HepG2 (cell line): Measurements from ENCODE around the gene MTF2. TPM values are rescaled to one million over a fixed set of nuclear protein-coding genes. Genes with fewer than 3 reads are reported as not detected.
A peak's percentile ranks its signal among the peaks of the same experiment; 100 is the strongest.

Experiments
- ATAC-seq: fragments of 200-7000 bp; cut with Tn5 transposase; 3 replicates; pipeline ENCODE4 v1.9.1; 2020; ENCODE audit warnings: mild to moderate bottlenecking, moderate library complexity
- BruUV-seq: library from RNA; stranded (reverse); fragments of 400-500 nt; replicated peaks from 2 replicates; lab custom pipeline; 2021; lab: Mats Ljungman, UMichigan
- CTCF ChIA-PET: fragments of 300-600 bp; formaldehyde crosslinking; extraction: SDS; loops from one replicate; lab custom pipeline; 2021; ENCODE audit warnings: low total read pairs, inconsistent platforms, low intra/inter-chr PET ratio; lab: Yijun Ruan, JAX
- POLR2A ChIA-PET: fragments of 350-600 bp; sonication (Branson Sonifier 250); formaldehyde crosslinking; loops from one replicate; lab custom pipeline; 2020; ENCODE audit warnings: antibody characterized with exemption, inconsistent platforms; lab: Yijun Ruan, JAX
- DNase-seq: peaks from one replicate; pipeline ENCODE4 v3.0.0-alpha.2; 2015; ENCODE audit warnings: low spot score
- FAIRE-seq: peaks from 3 replicates; lab custom pipeline; 2011; peaks lifted over from hg19 to GRCh38; lab: Jason Lieb, UNC
- H2AFZ ChIP-seq: one replicate; pipeline ENCODE4 v1.6.1; 2011; ENCODE audit warnings: low read length, inconsistent platforms
- H3K27ac ChIP-seq: fragments of 300-600 bp; 3 replicates; pipeline ENCODE4 v1.8.0; 2011; ENCODE audit warnings: mixed run types, mild to moderate bottlenecking, mixed read lengths, low read length, inconsistent platforms; ENCODE audit not compliant: insufficient read depth; ENCODE audit errors: extremely low read length
- H3K27me3 ChIP-seq, 2 experiments: fragments of 200-600 bp in 1 of 2; 2 replicates in 1 of 2; 3 replicates in 1 of 2; pipeline versions ENCODE4 v1.6.0 to v1.8.0; 2011; ENCODE audit warnings: low read length in 2 of 2, mild to moderate bottlenecking in 2 of 2, moderate library complexity in 2 of 2, inconsistent platforms in 1 of 2; ENCODE audit not compliant: insufficient read depth in 2 of 2, control insufficient read depth in 1 of 2
- H3K36me3 ChIP-seq, 2 experiments: fragments of 200-600 bp in 1 of 2; replicated peaks in 1 of 2; 2 replicates in 1 of 2; 3 replicates in 1 of 2; pipeline versions ENCODE4 v1.5.1 to v1.8.0; 2011; ENCODE audit warnings: low read length in 2 of 2, inconsistent platforms in 1 of 2; ENCODE audit not compliant: insufficient read depth in 2 of 2, control insufficient read depth in 1 of 2
- H3K4me1 ChIP-seq: 2 replicates; pipeline ENCODE4 v1.5.1; 2012; ENCODE audit warnings: low read length, inconsistent platforms; ENCODE audit not compliant: insufficient read depth
- H3K4me2 ChIP-seq: 2 replicates; pipeline ENCODE4 v1.6.0; 2011; ENCODE audit warnings: low read depth, low read length, inconsistent platforms
- H3K4me3 ChIP-seq, 3 experiments: fragments of 200-600 bp in 1 of 3; sonication (generic), shearing (Covaris generic) in 1 of 3; replicated peaks in 1 of 3; 2 replicates each; pipeline ENCODE4 v1.5.1; 2011 to 2016; ENCODE audit warnings: low read length in 3 of 3, inconsistent platforms in 2 of 3, low read depth in 2 of 3, mild to moderate bottlenecking in 2 of 3, control low read depth in 1 of 3, mixed read lengths in 1 of 3; ENCODE audit not compliant: insufficient read depth in 1 of 3
- H3K79me2 ChIP-seq: one replicate; pipeline ENCODE4 v1.6.1; 2011; ENCODE audit warnings: low read length, inconsistent platforms; ENCODE audit not compliant: insufficient read depth
- H3K9ac ChIP-seq: 2 replicates; pipeline ENCODE4 v1.6.0; 2011; ENCODE audit warnings: mild to moderate bottlenecking, low read depth, low read length, inconsistent platforms; ENCODE audit not compliant: insufficient read depth
- H3K9me3 ChIP-seq: 2 replicates; pipeline ENCODE4 v1.5.1; 2012; ENCODE audit warnings: mild to moderate bottlenecking, low read length
- H4K20me1 ChIP-seq: 2 replicates; pipeline ENCODE4 v1.6.0; 2011; ENCODE audit warnings: inconsistent platforms, mild to moderate bottlenecking, low read length, moderate library complexity; ENCODE audit not compliant: insufficient read depth
- CCDC6 ChIP-seq: sonication (generic); formaldehyde crosslinking; IDR thresholded peaks from 2 replicates; pipeline ENCODE4 v1.8.1; 2022; ENCODE audit warnings: mild to moderate bottlenecking, missing genetic modification reagents, moderate library complexity
- MIER2 ChIP-seq: IDR thresholded peaks from 2 replicates; pipeline ENCODE4 v1.6.1; 2016; ENCODE audit warnings: missing biosample characterization, missing genetic modification reagents
- MTA1 ChIP-seq: sonication (generic); formaldehyde crosslinking; IDR thresholded peaks from 2 replicates; pipeline ENCODE4 v1.4.0; 2020; ENCODE audit warnings: missing genetic modification reagents, mild to moderate bottlenecking, borderline replicate concordance
- SALL1 ChIP-seq: sonication (generic); formaldehyde crosslinking; IDR thresholded peaks from 2 replicates; pipeline ENCODE4 v1.8.0; 2022; ENCODE audit warnings: mild to moderate bottlenecking, missing genetic modification reagents
- TOPORS ChIP-seq: sonication (generic); formaldehyde crosslinking; IDR thresholded peaks from 2 replicates; pipeline ENCODE4 v1.8.0; 2023; ENCODE audit warnings: mild to moderate bottlenecking, missing genetic modification reagents
- XRCC5 ChIP-seq: fragments of 200-400 bp; formaldehyde crosslinking; optimal IDR thresholded peaks from 2 replicates; pipeline ENCODE3; 2017; ENCODE audit warnings: mild to moderate bottlenecking, low read length
- ZBTB8A ChIP-seq: sonication (generic); formaldehyde crosslinking; IDR thresholded peaks from 2 replicates; pipeline ENCODE4 v1.4.0; 2020; ENCODE audit warnings: mild to moderate bottlenecking, low read depth, missing genetic modification reagents, borderline replicate concordance
- ZNF224 ChIP-seq: sonication (generic); formaldehyde crosslinking; IDR thresholded peaks from 2 replicates; pipeline ENCODE4 v1.5.0; 2020; ENCODE audit warnings: mild to moderate bottlenecking, missing genetic modification reagents
- ZNF770 ChIP-seq: sonication (generic); formaldehyde crosslinking; IDR thresholded peaks from 2 replicates; pipeline ENCODE4 v1.5.0; 2020; ENCODE audit warnings: mild to moderate bottlenecking, missing genetic modification reagents
- WGBS: methylation state at CpG from one replicate; pipeline ENCODE4 v1.1.6; 2017; ENCODE audit warnings: low lambda C conversion rate; 5-methylcytosine and 5-hydroxymethylcytosine counted together
- in situ Hi-C: cut with HindIII; loops from 2 replicates; pipeline ENCODE4 v1.10.0; 2017; ENCODE audit warnings: low pct_unique_long_range_greater_than_20kb; ENCODE audit not compliant: extremely low pct_ligation_motif_present
- intact Hi-C: fragments of 100-400 bp; cut with micrococcal nuclease; formaldehyde crosslinking; loops from one replicate; pipeline ENCODE4 v1.10.0; 2022; ENCODE audit not compliant: unreplicated experiment
- polyA plus RNA-seq, 8 experiments: library from polyadenylated mRNA; depleted of rRNA in 3 of 8; stranded (reverse) in 7 of 8; unstranded in 1 of 8; fragments of >200 nt; fragmentation: Illumina TruSeq in 4 of 8; extraction: Trizol in 4 of 8; gene quantifications; 2 replicates each; pipeline versions ENCODE4 v1.2.1 to v1.2.3, GENCODE V29; 2011 to 2016; ENCODE audit warnings: low read depth in 4 of 8, missing spikeins in 1 of 8, mixed read lengths in 1 of 8; ENCODE audit not compliant: insufficient read depth in 1 of 8
- total RNA-seq, 5 experiments: library from RNA; depleted of rRNA; stranded (reverse); fragments of >200 nt; fragmentation: Illumina TruSeq; extraction: Trizol; gene quantifications; 2 replicates each; pipeline ENCODE4 v1.2.3, GENCODE V29; 2016; ENCODE audit warnings: low read depth in 1 of 5

MTF2 gene
- total and polyA plus RNA-seq, 2 of the 13 experiments (the other 11 are each of a cell fraction or from before 2014, with no cell fraction given): 48.7 to 53.9 TPM

GRCh38 chr1:93111065-93111464, 32.0 kb downstream of the MTF2 start (continued):
- TF ChIP-seq ZNF224 (no peak), XRCC5 (no peak), SALL1 (CRISPR knock-in tag) (no peak), MTA1 (no peak)

GRCh38 chr1:93111561-93111960, 32.5 kb downstream of the MTF2 start:
- H3K9me3 ChIP-seq: no peaks in the 10 kb centered on the region
- H3K4me1 ChIP-seq: peaks cover 16% of the 10 kb centered on the region
- ChIA-PET POLR2A (no interaction called here), CTCF (no interaction called here)
- peaks cover 3 to 33% of the 10 kb centered on the region in 2 experiments for H3K36me3 ChIP-seq
- H3K79me2 ChIP-seq: peaks cover 56% of the 10 kb centered on the region
- H2AFZ ChIP-seq: no peak overlapping the region
- H3K4me2 ChIP-seq: no peak overlapping the region
- H3K27me3 ChIP-seq: no peaks in the 10 kb centered on the region
- no peak for ATAC-seq
- H3K27ac ChIP-seq: no peak overlapping the region
- TF ChIP-seq MIER2 (CRISPR knock-in tag) (no peak), CCDC6 (CRISPR knock-in tag) (no peak)
- H4K20me1 ChIP-seq: no peaks in the 10 kb centered on the region
- no peak overlapping the region for H3K4me3 ChIP-seq
- no peak for FAIRE-seq
- H3K9ac ChIP-seq: no peak overlapping the region
- DNase-seq: no peak
- BruUV-seq: no TSS peak
- in situ Hi-C loops (no loop called here), intact Hi-C loops (no loop called here)

- H3K4me3 ChIP-seq: no peak overlapping the region
- no peak for DNase-seq
- WGBS: 95% methylated on average over 3 of the region's 3 CpGs
- ChIA-PET POLR2A (no interaction called here), CTCF (no interaction called here)
- FAIRE-seq: no peak
- H3K27me3 ChIP-seq: no peaks in the 10 kb centered on the region
- no peaks in the 10 kb centered on the region for H3K9me3 ChIP-seq
- intact Hi-C loops: no loop called here
- peak; percentile 42; the same call in 1 of the 2 replicates for TF ChIP-seq ZNF770 (CRISPR knock-in tag)
- no peak for TF ChIP-seq TOPORS (CRISPR knock-in tag)
- no peak for TF ChIP-seq ZBTB8A (CRISPR knock-in tag)
- BruUV-seq: no TSS peak
- peaks cover 2 to 40% of the 10 kb centered on the region in 2 experiments; a peak in 4 of 5 replicates for H3K36me3 ChIP-seq
- no peak overlapping the region for H2AFZ ChIP-seq
- ATAC-seq: no peak
- H3K4me2 ChIP-seq: no peak overlapping the region
- no peak overlapping the region for H3K27ac ChIP-seq
- H3K9ac ChIP-seq: no peak overlapping the region
- H4K20me1 ChIP-seq: no peaks in the 10 kb centered on the region
- H3K4me1 ChIP-seq: peaks cover 16% of the 10 kb centered on the region
- in situ Hi-C loops: no loop called here
- H3K79me2 ChIP-seq: peaks cover 42% of the 10 kb centered on the region
Observed at GRCh38 chr1:93113127-93113526, 34.0 kb downstream of the MTF2 start.
